Measurements from ENCODE around the gene ZYX.

DNA sequence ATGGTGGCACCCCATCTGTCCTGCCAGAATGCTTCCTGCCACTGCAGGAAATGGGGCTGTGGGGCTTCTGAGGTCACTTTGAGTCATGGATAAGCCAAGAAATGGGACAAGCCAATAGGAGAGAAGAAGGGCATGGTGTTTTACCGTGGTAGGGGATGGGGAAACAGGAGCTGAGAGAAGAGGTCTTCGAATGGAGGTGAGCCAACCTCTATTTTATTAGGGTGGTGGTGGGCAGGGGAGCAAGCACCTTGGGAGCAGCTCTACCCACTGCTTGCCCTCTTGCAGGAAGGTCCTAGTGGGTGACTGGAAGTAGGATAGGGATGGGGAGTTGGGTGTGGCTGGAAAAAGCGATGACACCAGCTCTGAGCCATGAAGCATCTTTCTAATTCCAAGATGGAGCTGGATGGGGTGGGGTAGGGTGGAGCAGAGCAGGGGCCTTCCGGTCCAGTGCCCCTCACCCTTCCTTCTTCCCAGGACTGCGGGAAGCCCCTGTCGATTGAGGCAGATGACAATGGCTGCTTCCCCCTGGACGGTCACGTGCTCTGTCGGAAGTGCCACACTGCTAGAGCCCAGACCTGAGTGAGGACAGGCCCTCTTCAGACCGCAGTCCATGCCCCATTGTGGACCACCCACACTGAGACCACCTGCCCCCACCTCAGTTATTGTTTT, 9.1 kb downstream of the ZYX start:
- TF ChIP-seq, protein P1, sequence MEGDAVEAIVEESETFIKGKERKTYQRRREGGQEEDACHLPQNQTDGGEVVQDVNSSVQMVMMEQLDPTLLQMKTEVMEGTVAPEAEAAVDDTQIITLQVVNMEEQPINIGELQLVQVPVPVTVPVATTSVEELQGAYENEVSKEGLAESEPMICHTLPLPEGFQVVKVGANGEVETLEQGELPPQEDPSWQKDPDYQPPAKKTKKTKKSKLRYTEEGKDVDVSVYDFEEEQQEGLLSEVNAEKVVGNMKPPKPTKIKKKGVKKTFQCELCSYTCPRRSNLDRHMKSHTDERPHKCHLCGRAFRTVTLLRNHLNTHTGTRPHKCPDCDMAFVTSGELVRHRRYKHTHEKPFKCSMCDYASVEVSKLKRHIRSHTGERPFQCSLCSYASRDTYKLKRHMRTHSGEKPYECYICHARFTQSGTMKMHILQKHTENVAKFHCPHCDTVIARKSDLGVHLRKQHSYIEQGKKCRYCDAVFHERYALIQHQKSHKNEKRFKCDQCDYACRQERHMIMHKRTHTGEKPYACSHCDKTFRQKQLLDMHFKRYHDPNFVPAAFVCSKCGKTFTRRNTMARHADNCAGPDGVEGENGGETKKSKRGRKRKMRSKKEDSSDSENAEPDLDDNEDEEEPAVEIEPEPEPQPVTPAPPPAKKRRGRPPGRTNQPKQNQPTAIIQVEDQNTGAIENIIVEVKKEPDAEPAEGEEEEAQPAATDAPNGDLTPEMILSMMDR (conservative IDR thresholded peaks at IDR 0.05; ENCODE audit: low read depth, low read length), result no peak
- no peak for TF ChIP-seq EZH2 (IDR thresholded peaks at IDR 0.05; ENCODE audit: borderline replicate concordance, low read depth, low read length, poor library complexity, severe bottlenecking)

All from A673 (cell line).